PC-9 (cell line): Measurements from ENCODE around the gene NT5M. TPM values are rescaled to one million over a fixed set of nuclear protein-coding genes. Genes with fewer than 3 reads are reported as not detected.
A peak's percentile ranks its signal among the peaks of the same experiment; 100 is the strongest.

Experiments used
- BruUV-seq: library from RNA; stranded (reverse); fragments of 400-500 nt; replicated peaks from 2 replicates; lab custom pipeline; 2021; lab: Mats Ljungman, UMichigan
- CTCF ChIA-PET: fragments of 300-600 bp; sonication (Branson Sonifier 250); formaldehyde crosslinking; loops from one replicate; lab custom pipeline; 2022; ENCODE audit warnings: antibody characterized with exemption; lab: Charles Lee
- POLR2A ChIA-PET: fragments of 300-600 bp; sonication (Branson Sonifier 250); formaldehyde crosslinking; loops from one replicate; lab custom pipeline; 2022; ENCODE audit warnings: antibody characterized with exemption; ENCODE audit not compliant: unreplicated experiment; lab: Charles Lee
- DNase-seq, 2 experiments: peaks; one replicate each; pipeline versions ENCODE4 v3.0.0 to v3.0.0-alpha.2; 2015 to 2022; ENCODE audit warnings: mixed read lengths in 1 of 2
- H2AFZ ChIP-seq: fragments of 200-600 bp; sonication (generic); 2 replicates; pipeline ENCODE4 v1.8.1; 2017; ENCODE audit warnings: antibody characterized with exemption
- H3F3A ChIP-seq: fragments of 200-600 bp; sonication (generic); 2 replicates; pipeline ENCODE4 v1.8.1; 2017; ENCODE audit warnings: antibody characterized with exemption, mild to moderate bottlenecking, low read depth; ENCODE audit not compliant: insufficient read depth
- H3K27ac ChIP-seq: fragments of 200-600 bp; sonication (generic); 2 replicates; pipeline ENCODE4 v1.6.1; 2016; ENCODE audit warnings: mixed run types
- H3K27me3 ChIP-seq: fragments of 200-600 bp; sonication (generic); 2 replicates; pipeline ENCODE4 v1.6.1; 2016; ENCODE audit warnings: low read depth, mixed run types; ENCODE audit not compliant: insufficient read depth
- H3K36me3 ChIP-seq: fragments of 200-600 bp; sonication (generic); 2 replicates; pipeline ENCODE4 v1.6.1; 2016; ENCODE audit warnings: low read depth, mixed run types
- H3K4me1 ChIP-seq: fragments of 200-600 bp; sonication (generic); replicated peaks from 2 replicates; pipeline ENCODE4 v1.6.1; 2016; ENCODE audit warnings: mixed run types; ENCODE audit not compliant: insufficient read depth
- H3K4me2 ChIP-seq: fragments of 200-600 bp; sonication (generic); 2 replicates; pipeline ENCODE4 v1.6.1; 2017; ENCODE audit warnings: mixed run types
- H3K4me3 ChIP-seq: fragments of 200-600 bp; sonication (generic); 2 replicates; pipeline ENCODE4 v1.6.1; 2016; ENCODE audit warnings: mixed run types
- H3K79me2 ChIP-seq: fragments of 200-600 bp; sonication (generic); 2 replicates; pipeline ENCODE4 v1.6.1; 2017; ENCODE audit warnings: low read depth, mixed run types
- H3K9me2 ChIP-seq: fragments of 200-600 bp; sonication (generic); 2 replicates; pipeline ENCODE4 v1.8.1; 2017; ENCODE audit warnings: mild to moderate bottlenecking; ENCODE audit not compliant: insufficient read depth
- H3K9me3 ChIP-seq: fragments of 200-600 bp; sonication (generic); 2 replicates; pipeline ENCODE4 v1.8.1; 2016; ENCODE audit warnings: low read depth; ENCODE audit not compliant: insufficient read depth
- H4K20me1 ChIP-seq: fragments of 200-600 bp; sonication (generic); 2 replicates; pipeline ENCODE4 v1.8.1; 2017; ENCODE audit not compliant: insufficient read depth
- CTCF ChIP-seq: fragments of 200-600 bp; sonication (generic); conservative IDR thresholded peaks from 2 replicates; pipeline ENCODE4 v1.6.1; 2017; ENCODE audit warnings: mixed run types, antibody characterized with exemption, mild to moderate bottlenecking, moderate library complexity
- EZH2 ChIP-seq: fragments of 200-600 bp; sonication (generic); IDR thresholded peaks from 2 replicates; pipeline ENCODE4 v1.8.0; 2017; ENCODE audit warnings: antibody characterized with exemption, low read depth
- intact Hi-C: fragments of 100-400 bp; cut with micrococcal nuclease; formaldehyde crosslinking; loops from one replicate; pipeline ENCODE4 v1.10.0; 2022; ENCODE audit not compliant: unreplicated experiment
- total RNA-seq: library from RNA; stranded (reverse); gene quantifications from 2 replicates; pipeline ENCODE4 v1.2.3, GENCODE V29; 2021

Gene NT5M
- total RNA-seq, 1 experiment from 2014 or later: 6.2 TPM

DNA sequence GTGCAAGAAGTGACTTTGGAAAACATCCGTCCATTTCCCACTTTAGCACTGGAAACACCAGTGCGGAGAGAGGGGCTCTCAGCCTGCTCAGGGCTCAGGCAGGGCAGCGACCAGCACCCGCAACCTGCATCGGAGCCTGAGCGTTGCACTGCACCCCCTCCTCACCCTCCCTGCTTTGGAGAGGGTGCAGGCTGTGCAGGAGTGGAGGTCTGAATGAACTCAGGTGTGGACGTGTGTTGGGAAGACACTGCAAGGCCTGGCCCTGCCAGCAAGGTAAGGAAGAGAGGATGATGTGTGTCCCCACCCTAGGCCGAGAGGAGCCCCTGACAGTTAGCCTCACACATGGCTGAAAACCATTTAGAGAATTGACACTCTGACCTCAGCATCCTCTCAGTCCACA lies 81.8 kb downstream of the NT5M start:
- no peak overlapping the region for H3K4me3 ChIP-seq
- H2AFZ ChIP-seq: no peak overlapping the region
- no peaks in the 10 kb centered on the region for H3K9me2 ChIP-seq
- no TSS peak for BruUV-seq
- CTCF ChIA-PET: no interaction called here
- POLR2A ChIA-PET: interaction anchor here (0.6 kb wide), 1 partner anchor 147 kb away, joined by 3 read pairs; no protein-coding TSS in a partner anchor
- H3K27me3 ChIP-seq: peaks cover 31% of the 10 kb centered on the region
- no peak overlapping the region for H3K27ac ChIP-seq
- peaks cover 21% of the 10 kb centered on the region for H3K4me1 ChIP-seq
- no peak for DNase-seq
- H3F3A ChIP-seq: peaks cover 17% of the 10 kb centered on the region; the same call in 1 of the 2 replicates
- TF ChIP-seq CTCF: no peak
- no peak for TF ChIP-seq EZH2
- no peaks in the 10 kb centered on the region for H3K36me3 ChIP-seq
- no peaks in the 10 kb centered on the region for H3K9me3 ChIP-seq
- no peak overlapping the region for H3K4me2 ChIP-seq
- intact Hi-C loops: no loop called here
- no peaks in the 10 kb centered on the region for H3K79me2 ChIP-seq
- no peaks in the 10 kb centered on the region for H4K20me1 ChIP-seq

- intact Hi-C loops: no loop called here
- Histone ChIP-seq H3K9me2 (no peaks in the 10 kb centered on the region), H3K27ac (no peak overlapping the region), H3K36me3 (no peaks in the 10 kb centered on the region), H3K27me3 (peaks cover 26% of the 10 kb centered on the region), H3F3A (peaks cover 17% of the 10 kb centered on the region; the same call in 1 of the 2 replicates), H4K20me1 (no peaks in the 10 kb centered on the region), H3K4me1 (peaks cover 21% of the 10 kb centered on the region), H3K4me3 (no peak overlapping the region), H3K4me2 (no peak overlapping the region), H3K79me2 (no peaks in the 10 kb centered on the region), H3K9me3 (no peaks in the 10 kb centered on the region), H2AFZ (no peak overlapping the region)
- TF ChIP-seq CTCF: no peak
- TF ChIP-seq EZH2: no peak
- ChIA-PET CTCF (no interaction called here), POLR2A (interaction anchor here (0.6 kb wide), 1 partner anchor 147 kb away, joined by 3 read pairs; no protein-coding TSS in a partner anchor)
- DNase-seq: no peak
- BruUV-seq: no TSS peak
Observed at GRCh38 chr17:17385491-17385890, 82.3 kb downstream of the NT5M start.

DNA sequence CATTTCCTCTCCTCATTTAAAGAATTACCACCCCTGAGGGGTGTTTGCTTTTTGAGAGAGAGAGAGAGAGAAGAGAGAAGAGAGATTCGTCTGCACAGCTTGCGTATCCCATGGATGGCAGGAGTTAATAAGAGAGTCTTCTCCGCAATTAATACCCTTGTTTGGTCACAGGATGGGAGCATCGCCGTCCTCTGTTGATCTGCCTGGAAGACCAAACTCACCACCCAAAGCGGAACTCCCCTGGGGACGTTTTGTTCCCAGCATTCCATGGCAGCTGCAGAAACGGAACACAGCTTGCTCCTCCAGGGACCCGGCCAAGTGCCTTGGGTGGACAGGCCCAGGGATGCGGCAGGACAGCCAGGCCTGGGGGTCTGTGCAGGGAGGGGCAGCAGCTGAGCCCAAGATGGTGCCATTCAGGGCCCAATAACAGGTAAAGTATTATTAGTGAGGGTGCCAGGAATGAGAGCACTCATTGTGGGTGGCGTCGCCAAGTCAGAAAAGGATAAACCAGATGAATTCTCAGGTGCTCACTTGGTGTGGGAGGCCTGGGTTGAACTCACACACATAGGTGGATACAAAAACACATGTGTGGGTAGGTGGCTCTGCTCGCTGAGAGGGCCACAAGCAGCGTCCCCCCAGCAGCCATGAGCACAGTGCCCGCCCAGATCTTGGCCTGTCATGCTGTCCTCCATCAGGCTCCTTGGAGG lies 83.1 kb downstream of the NT5M start:
- ChIA-PET CTCF (no interaction called here), POLR2A (no interaction called here)
- Histone ChIP-seq H3K79me2 (no peaks in the 10 kb centered on the region), H3K27ac (no peak overlapping the region), H3F3A (peaks cover 17% of the 10 kb centered on the region; the same call in 1 of the 2 replicates), H3K27me3 (peaks cover 18% of the 10 kb centered on the region), H3K4me1 (peaks cover 21% of the 10 kb centered on the region), H2AFZ (no peak overlapping the region), H3K4me2 (0 out of 2 replicates have a peak overlapping the region, but pooled peaks have one; percentile 12), H3K9me3 (no peaks in the 10 kb centered on the region), H3K4me3 (no peak overlapping the region), H4K20me1 (no peaks in the 10 kb centered on the region), H3K9me2 (no peaks in the 10 kb centered on the region), H3K36me3 (no peaks in the 10 kb centered on the region)
- DNase-seq: no peak
- intact Hi-C loops: no loop called here
- TF ChIP-seq CTCF: no peak
- no peak for TF ChIP-seq EZH2
- BruUV-seq: no TSS peak
